ENCODE data around the gene EPX.

EPX gene

GRCh38 chr17:58227733-58228132, 35.2 kb downstream of the EPX start:
- Mint-ChIP-seq H3K9me3 (no peaks in the 10 kb centered on the region), H3K4me3 (no peak overlapping the region), H3K27ac (no peak overlapping the region)

GRCh38 chr17:58228679-58229078, 36.2 kb downstream of the EPX start:
- H3K27ac Mint-ChIP-seq, result no peak overlapping the region
- no peaks in the 10 kb centered on the region for H3K9me3 Mint-ChIP-seq
- peaks cover 26% of the 10 kb centered on the region for H3K27me3 Mint-ChIP-seq (ENCODE audit: low read depth)
- H3K36me3 Mint-ChIP-seq (ENCODE audit: low read depth), result no peaks in the 10 kb centered on the region
- no peak overlapping the region for H3K4me3 Mint-ChIP-seq
- peaks cover 13% of the 10 kb centered on the region for H3K4me1 Mint-ChIP-seq (ENCODE audit: low read depth)
- DNase-seq (ENCODE audit: low spot score), result no peak

More at GRCh38 chr17:58227733-58228132, 35.2 kb downstream of the EPX start:
- no peak for DNase-seq (ENCODE audit: low spot score)
- H3K36me3 Mint-ChIP-seq (ENCODE audit: low read depth), result no peaks in the 10 kb centered on the region
- peaks cover 10% of the 10 kb centered on the region for H3K4me1 Mint-ChIP-seq (ENCODE audit: low read depth)
- peaks cover 29% of the 10 kb centered on the region for H3K27me3 Mint-ChIP-seq (ENCODE audit: low read depth)

GRCh38 chr17:58229384-58229783, 36.9 kb downstream of the EPX start:
- Mint-ChIP-seq H3K9me3 (no peaks in the 10 kb centered on the region), H3K36me3 (ENCODE audit: low read depth) (no peaks in the 10 kb centered on the region), H3K4me1 (ENCODE audit: low read depth) (peaks cover 12% of the 10 kb centered on the region), H3K4me3 (no peak overlapping the region), H3K27me3 (ENCODE audit: low read depth) (peaks cover 28% of the 10 kb centered on the region), H3K27ac (no peak overlapping the region)
- no peak for DNase-seq (ENCODE audit: low spot score)

GRCh38 chr17:58229881-58230280, 37.4 kb downstream of the EPX start:
- no peak overlapping the region for H3K27ac Mint-ChIP-seq
- peaks cover 29% of the 10 kb centered on the region for H3K27me3 Mint-ChIP-seq (ENCODE audit: low read depth)
- no peaks in the 10 kb centered on the region for H3K9me3 Mint-ChIP-seq
- no peaks in the 10 kb centered on the region for H3K36me3 Mint-ChIP-seq (ENCODE audit: low read depth)
- H3K4me1 Mint-ChIP-seq (ENCODE audit: low read depth), result peaks cover 10% of the 10 kb centered on the region
- no peak overlapping the region for H3K4me3 Mint-ChIP-seq
- no peak for DNase-seq (ENCODE audit: low spot score)

- Mint-ChIP-seq H3K36me3 (ENCODE audit: low read depth) (no peaks in the 10 kb centered on the region), H3K27ac (no peak overlapping the region), H3K9me3 (no peaks in the 10 kb centered on the region), H3K4me3 (no peak overlapping the region), H3K27me3 (ENCODE audit: low read depth) (peaks cover 40% of the 10 kb centered on the region), H3K4me1 (ENCODE audit: low read depth) (peaks cover 10% of the 10 kb centered on the region)
- no peak for DNase-seq (ENCODE audit: low spot score)
These were observed 39.1 kb downstream of the EPX start for GRCh38 chr17:58231641-58232040.

GRCh38 chr17:58232707-58233156, 40.2 kb downstream of the EPX start:
- Mint-ChIP-seq H3K27me3 (ENCODE audit: low read depth) (peaks cover 43% of the 10 kb centered on the region), H3K36me3 (ENCODE audit: low read depth) (no peaks in the 10 kb centered on the region), H3K4me3 (no peak overlapping the region), H3K27ac (no peak overlapping the region), H3K9me3 (no peaks in the 10 kb centered on the region), H3K4me1 (ENCODE audit: low read depth) (peaks cover 10% of the 10 kb centered on the region)
- DNase-seq (ENCODE audit: low spot score), result peak; percentile 54

GRCh38 chr17:58233543-58233942, 41.0 kb downstream of the EPX start:
- Mint-ChIP-seq H3K4me3 (no peak overlapping the region), H3K36me3 (ENCODE audit: low read depth) (no peaks in the 10 kb centered on the region), H3K27me3 (ENCODE audit: low read depth) (peaks cover 46% of the 10 kb centered on the region), H3K4me1 (ENCODE audit: low read depth) (peaks cover 10% of the 10 kb centered on the region), H3K27ac (no peak overlapping the region), H3K9me3 (no peaks in the 10 kb centered on the region)
- no peak for DNase-seq (ENCODE audit: low spot score)

- no peak for DNase-seq (ENCODE audit: low spot score)
- no peaks in the 10 kb centered on the region for H3K9me3 Mint-ChIP-seq
- no peak overlapping the region for H3K4me3 Mint-ChIP-seq
- peaks cover 48% of the 10 kb centered on the region for H3K27me3 Mint-ChIP-seq (ENCODE audit: low read depth)
- no peaks in the 10 kb centered on the region for H3K36me3 Mint-ChIP-seq (ENCODE audit: low read depth)
- no peak overlapping the region for H3K27ac Mint-ChIP-seq
- peaks cover 10% of the 10 kb centered on the region for H3K4me1 Mint-ChIP-seq (ENCODE audit: low read depth)
These were observed 42.0 kb downstream of the EPX start for GRCh38 chr17:58234512-58234911.

- Mint-ChIP-seq H3K27me3 (ENCODE audit: low read depth) (peaks cover 56% of the 10 kb centered on the region), H3K9me3 (no peaks in the 10 kb centered on the region), H3K27ac (no peak overlapping the region), H3K4me1 (ENCODE audit: low read depth) (peaks cover 10% of the 10 kb centered on the region), H3K4me3 (no peak overlapping the region), H3K36me3 (ENCODE audit: low read depth) (no peaks in the 10 kb centered on the region)
- DNase-seq (ENCODE audit: low spot score), result no peak
These were observed 43.3 kb downstream of the EPX start for GRCh38 chr17:58235821-58236220.

- H3K4me1 Mint-ChIP-seq (ENCODE audit: low read depth), result peaks cover 10% of the 10 kb centered on the region
- no peak overlapping the region for H3K27ac Mint-ChIP-seq
- no peak for DNase-seq (ENCODE audit: low spot score)
These were observed 43.9 kb downstream of the EPX start for GRCh38 chr17:58236394-58236793.

GRCh38 chr17:58238147-58238634, 45.7 kb downstream of the EPX start, which contains the start of gene LPO:
Gene LPO (plus strand): TSS chr17:58238584. CDS start chr17:58242980, 4,396 bp downstream.
- Mint-ChIP-seq H3K4me3 (no peak within 1 kb of the TSS), H3K4me1 (ENCODE audit: low read depth) (no peaks in the 10 kb centered on the region), H3K27ac (no peak within 1 kb of the TSS), H3K36me3 (ENCODE audit: low read depth) (no peaks in the 10 kb centered on the region), H3K27me3 (ENCODE audit: low read depth) (peaks cover 65% of the 10 kb centered on the region), H3K9me3 (no peaks in the 10 kb centered on the region)
- no peak for DNase-seq (ENCODE audit: low spot score)

More at GRCh38 chr17:58236394-58236793, 43.9 kb downstream of the EPX start:
- no peak overlapping the region for H3K4me3 Mint-ChIP-seq
- H3K9me3 Mint-ChIP-seq, result no peaks in the 10 kb centered on the region
- H3K27me3 Mint-ChIP-seq (ENCODE audit: low read depth), result peaks cover 57% of the 10 kb centered on the region
- no peaks in the 10 kb centered on the region for H3K36me3 Mint-ChIP-seq (ENCODE audit: low read depth)

GRCh38 chr17:58239987-58240386, 47.5 kb downstream of the EPX start:
- Mint-ChIP-seq H3K27me3 (ENCODE audit: low read depth) (peaks cover 70% of the 10 kb centered on the region), H3K36me3 (ENCODE audit: low read depth) (no peaks in the 10 kb centered on the region), H3K4me3 (no peak overlapping the region), H3K9me3 (no peaks in the 10 kb centered on the region), H3K4me1 (ENCODE audit: low read depth) (peaks cover 2% of the 10 kb centered on the region), H3K27ac (no peak overlapping the region)
- DNase-seq (ENCODE audit: low spot score), result no peak

GRCh38 chr17:58242171-58242784, 49.8 kb downstream of the EPX start:
- Mint-ChIP-seq H3K36me3 (ENCODE audit: low read depth) (no peaks in the 10 kb centered on the region), H3K4me3 (no peak overlapping the region), H3K4me1 (ENCODE audit: low read depth) (peaks cover 2% of the 10 kb centered on the region), H3K9me3 (no peaks in the 10 kb centered on the region), H3K27me3 (ENCODE audit: low read depth) (peaks cover 55% of the 10 kb centered on the region), H3K27ac (no peak overlapping the region)
- no peak for DNase-seq (ENCODE audit: low spot score)

GRCh38 chr17:58244963-58245362, 52.4 kb downstream of the EPX start:
- Mint-ChIP-seq H3K4me3 (no peak overlapping the region), H3K27me3 (ENCODE audit: low read depth) (peaks cover 42% of the 10 kb centered on the region), H3K9me3 (no peaks in the 10 kb centered on the region)

More at GRCh38 chr17:58244963-58245362, 52.4 kb downstream of the EPX start:
- Mint-ChIP-seq H3K27ac (no peak overlapping the region), H3K36me3 (ENCODE audit: low read depth) (no peaks in the 10 kb centered on the region), H3K4me1 (ENCODE audit: low read depth) (peaks cover 16% of the 10 kb centered on the region)
- no peak for DNase-seq (ENCODE audit: low spot score)
